Osteoblast (primary cell): ENCODE data around the gene LRP1. TPM values are rescaled to one million over a fixed set of nuclear protein-coding genes. Genes with fewer than 3 reads are reported as not detected.

ENCODE experiments used
- DNase-seq: peaks from one replicate; pipeline ENCODE4 v3.0.0; 2011; ENCODE audit warnings: low spot score, mixed read lengths; ENCODE audit not compliant: insufficient read length; ENCODE audit errors: missing footprints
- H2AFZ ChIP-seq: 2 replicates; pipeline ENCODE4 v1.6.0; 2011; ENCODE audit warnings: mild to moderate bottlenecking, low read length
- H3K27ac ChIP-seq: 2 replicates; pipeline ENCODE4 v1.5.1; 2011; ENCODE audit warnings: mild to moderate bottlenecking, low read depth, low read length, moderate library complexity
- H3K27me3 ChIP-seq: 2 replicates; pipeline ENCODE4 v1.6.0; 2012; ENCODE audit warnings: mild to moderate bottlenecking, control low read depth, inconsistent platforms, low read length, moderate library complexity; ENCODE audit not compliant: insufficient read depth
- H3K36me3 ChIP-seq: 2 replicates; pipeline ENCODE4 v1.5.1; 2011; ENCODE audit warnings: mild to moderate bottlenecking, low read length, control low read depth, moderate library complexity; ENCODE audit not compliant: insufficient read depth
- H3K4me1 ChIP-seq: 2 replicates; pipeline ENCODE4 v1.5.1; 2011; ENCODE audit warnings: mild to moderate bottlenecking, low read length, control low read depth, moderate library complexity; ENCODE audit not compliant: insufficient read depth
- H3K4me2 ChIP-seq: 2 replicates; pipeline ENCODE4 v1.6.0; 2011; ENCODE audit warnings: mild to moderate bottlenecking, low read length; ENCODE audit not compliant: insufficient read depth
- H3K4me3 ChIP-seq: fragments of 200-600 bp; sonication (generic); 3 replicates; pipeline ENCODE4 v1.5.1; 2012; ENCODE audit warnings: mild to moderate bottlenecking, low read length, inconsistent platforms; ENCODE audit not compliant: insufficient read depth
- H3K79me2 ChIP-seq: 2 replicates; pipeline ENCODE4 v1.6.0; 2012; ENCODE audit warnings: mild to moderate bottlenecking, low read length, control low read depth, inconsistent platforms; ENCODE audit not compliant: insufficient read depth
- H3K9me3 ChIP-seq: 2 replicates; pipeline ENCODE4 v1.5.1; 2011; ENCODE audit warnings: low read depth, low read length, control low read depth
- H4K20me1 ChIP-seq: 2 replicates; pipeline ENCODE4 v1.6.0; 2012; ENCODE audit warnings: mild to moderate bottlenecking, low read length, control low read depth; ENCODE audit not compliant: insufficient read depth
- CTCF ChIP-seq: IDR thresholded peaks from 2 replicates; pipeline ENCODE4 v1.5.1; 2011; ENCODE audit warnings: mild to moderate bottlenecking, low read depth, low read length, moderate library complexity; ENCODE audit errors: extremely low read depth
- total RNA-seq: library from RNA; depleted of rRNA; stranded (reverse); fragments of >200 nt; gene quantifications from 2 replicates; pipeline ENCODE4 v1.2.3, GENCODE V29; 2012

The LRP1 gene
- total RNA-seq, 1 donor: 744 TPM

GRCh38 chr12:57080855-57081254, 47.4 kb upstream of the LRP1 start:
- Histone ChIP-seq H3K79me2 (peaks cover 23% of the 10 kb centered on the region), H3K27me3 (no peaks in the 10 kb centered on the region), H3K27ac (no peak overlapping the region), H4K20me1 (no peaks in the 10 kb centered on the region), H3K36me3 (peaks cover 3% of the 10 kb centered on the region), H3K4me2 (no peak overlapping the region), H2AFZ (no peak overlapping the region), H3K4me1 (peaks cover 21% of the 10 kb centered on the region), H3K9me3 (no peaks in the 10 kb centered on the region), H3K4me3 (no peak overlapping the region)
- DNase-seq: no peak
- TF ChIP-seq CTCF: no peak

- Histone ChIP-seq H3K79me2 (peaks cover 16% of the 10 kb centered on the region), H3K9me3 (no peaks in the 10 kb centered on the region), H4K20me1 (peaks cover 15% of the 10 kb centered on the region), H3K36me3 (peaks cover 8% of the 10 kb centered on the region), H3K4me1 (peaks cover 27% of the 10 kb centered on the region), H3K27me3 (no peaks in the 10 kb centered on the region), H3K4me3 (peak overlapping the region; percentile 86), H3K27ac (peak overlapping the region; percentile 98), H3K4me2 (peak overlapping the region; percentile 98), H2AFZ (peak overlapping the region; percentile 71)
- DNase-seq: peak; percentile 83
- no peak for TF ChIP-seq CTCF
Measured at GRCh38 chr12:57085999-57086492, 42.2 kb upstream of the LRP1 start.

GRCh38 chr12:57086493-57087009, 41.7 kb upstream of the LRP1 start:
- Histone ChIP-seq H3K27ac (peak overlapping the region; percentile 98), H3K36me3 (peaks cover 12% of the 10 kb centered on the region), H3K4me3 (peak overlapping the region; percentile 86), H3K79me2 (peaks cover 21% of the 10 kb centered on the region), H2AFZ (peak overlapping the region; percentile 70), H3K27me3 (no peaks in the 10 kb centered on the region), H3K9me3 (no peaks in the 10 kb centered on the region), H3K4me2 (peak overlapping the region; percentile 98), H3K4me1 (peaks cover 31% of the 10 kb centered on the region), H4K20me1 (peaks cover 20% of the 10 kb centered on the region)
- TF ChIP-seq CTCF: peak; percentile 34
- peak; percentile 85 for DNase-seq

- peak overlapping the region; percentile 86 for H3K4me3 ChIP-seq
- peaks cover 18% of the 10 kb centered on the region for H3K36me3 ChIP-seq
- no peaks in the 10 kb centered on the region for H3K27me3 ChIP-seq
- H3K27ac ChIP-seq: peak overlapping the region; percentile 99
- H3K79me2 ChIP-seq: peaks cover 27% of the 10 kb centered on the region
- no peak for TF ChIP-seq CTCF
- peak; percentile 96 for DNase-seq
- H2AFZ ChIP-seq: peak overlapping the region; percentile 70
- no peaks in the 10 kb centered on the region for H3K9me3 ChIP-seq
- H3K4me2 ChIP-seq: peak overlapping the region; percentile 98
- H4K20me1 ChIP-seq: peaks cover 26% of the 10 kb centered on the region
- peaks cover 37% of the 10 kb centered on the region for H3K4me1 ChIP-seq
Measured at GRCh38 chr12:57087010-57087690, 41.1 kb upstream of the LRP1 start.
